Left ventricle myocardium inferior (tissue), 1 donor: ENCODE data around the gene SPAG9. TPM values are rescaled to one million over a fixed set of nuclear protein-coding genes. Genes with fewer than 3 reads are reported as not detected.

Source experiments
- DNase-seq: peaks from one replicate; pipeline ENCODE4 v3.0.0-alpha.2; 2020
- H3K27ac ChIP-seq: fragments of 200-600 bp; replicated peaks from 2 replicates; pipeline ENCODE4 v1.8.0; 2021
- H3K27me3 ChIP-seq: fragments of 200-600 bp; 2 replicates; pipeline ENCODE4 v1.8.0; 2021; ENCODE audit warnings: low read depth
- H3K36me3 ChIP-seq: fragments of 200-600 bp; 2 replicates; pipeline ENCODE4 v1.8.0; 2021
- H3K4me1 ChIP-seq: fragments of 200-600 bp; 2 replicates; pipeline ENCODE4 v1.8.0; 2021
- H3K4me3 ChIP-seq: fragments of 200-600 bp; 2 replicates; pipeline ENCODE4 v1.8.0; 2021; ENCODE audit warnings: mild to moderate bottlenecking, moderate library complexity
- H3K9me3 ChIP-seq: fragments of 200-600 bp; replicated peaks from 2 replicates; pipeline ENCODE4 v1.8.0; 2021
- intact Hi-C: fragments of 100-400 bp; cut with micrococcal nuclease; formaldehyde crosslinking; loops from one replicate; pipeline ENCODE4 v1.11.0; 2022
- long read RNA-seq: library from polyadenylated mRNA; unstranded; transcript quantifications from one replicate; pipeline ENCODE4 v2.0.0, GENCODE V29; 2021
- total RNA-seq: library from RNA; stranded (reverse); fragmentation: NEBNext Ultra II Directional; extraction: Animal tissue kit (Norgen Biotek cat#: 25700); gene quantifications from one replicate; pipeline ENCODE4 v1.2.1, GENCODE V29; 2021
- TF ChIP-seq, protein P1 (sequence below): fragments of 200-600 bp; IDR thresholded peaks from 2 replicates; pipeline ENCODE4 v1.8.0; 2021; ENCODE audit warnings: antibody characterized with exemption, mild to moderate bottlenecking, borderline replicate concordance
- donor health status: DM: no; HTN: yes; CAD: no; lungs with severe emphysema.

The SPAG9 gene
- 43.8 TPM for total RNA-seq
- long read RNA-seq, full-length matches to known transcripts, result 1 of 28 reads
- long read RNA-seq, partial matches to known transcripts, result 19 of 28 reads
- long read RNA-seq, other reads (novel, unspliced or antisense), result 8 of 28 reads

GRCh38 chr17:51120739-51121619, at the start of gene SPAG9:
Gene SPAG9, minus strand, starts transcription at chr17:51120868. Its CDS starts 212 bp downstream, at chr17:51120656.
- Histone ChIP-seq H3K9me3 (no peaks in the 10 kb centered on the region), H3K36me3 (no peaks in the 10 kb centered on the region), H3K4me1 (peaks cover 62% of the 10 kb centered on the region), H3K4me3 (peak within 1 kb of the TSS; percentile 96), H3K27me3 (no peaks in the 10 kb centered on the region), H3K27ac (peak within 1 kb of the TSS; percentile 100)
- intact Hi-C loops, result no loop called here
- TF ChIP-seq, protein P1, sequence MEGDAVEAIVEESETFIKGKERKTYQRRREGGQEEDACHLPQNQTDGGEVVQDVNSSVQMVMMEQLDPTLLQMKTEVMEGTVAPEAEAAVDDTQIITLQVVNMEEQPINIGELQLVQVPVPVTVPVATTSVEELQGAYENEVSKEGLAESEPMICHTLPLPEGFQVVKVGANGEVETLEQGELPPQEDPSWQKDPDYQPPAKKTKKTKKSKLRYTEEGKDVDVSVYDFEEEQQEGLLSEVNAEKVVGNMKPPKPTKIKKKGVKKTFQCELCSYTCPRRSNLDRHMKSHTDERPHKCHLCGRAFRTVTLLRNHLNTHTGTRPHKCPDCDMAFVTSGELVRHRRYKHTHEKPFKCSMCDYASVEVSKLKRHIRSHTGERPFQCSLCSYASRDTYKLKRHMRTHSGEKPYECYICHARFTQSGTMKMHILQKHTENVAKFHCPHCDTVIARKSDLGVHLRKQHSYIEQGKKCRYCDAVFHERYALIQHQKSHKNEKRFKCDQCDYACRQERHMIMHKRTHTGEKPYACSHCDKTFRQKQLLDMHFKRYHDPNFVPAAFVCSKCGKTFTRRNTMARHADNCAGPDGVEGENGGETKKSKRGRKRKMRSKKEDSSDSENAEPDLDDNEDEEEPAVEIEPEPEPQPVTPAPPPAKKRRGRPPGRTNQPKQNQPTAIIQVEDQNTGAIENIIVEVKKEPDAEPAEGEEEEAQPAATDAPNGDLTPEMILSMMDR, result no peak
- peak; percentile 97 for DNase-seq

DNA sequence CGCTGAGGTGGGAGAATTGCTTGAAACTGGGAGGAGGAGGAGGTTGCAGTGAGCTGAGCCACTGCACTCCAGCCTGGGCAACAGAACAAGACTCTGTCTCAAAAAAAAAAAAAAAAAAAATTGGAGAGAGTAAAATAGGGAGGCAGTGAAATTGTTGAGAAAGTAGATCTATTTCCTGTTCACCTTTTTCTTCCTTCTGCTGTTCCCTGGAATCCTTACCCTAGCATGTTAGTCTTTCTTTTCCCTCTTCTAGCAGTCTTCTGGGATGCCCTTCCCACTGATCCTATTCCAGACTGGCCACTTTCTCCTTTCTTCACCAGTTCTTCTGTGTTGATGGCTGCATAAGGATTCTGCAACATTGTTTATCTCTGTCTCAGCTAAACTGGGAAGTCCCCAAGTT, 48.7 kb upstream of the SPAG9 start:
- no peak overlapping the region for H3K4me3 ChIP-seq
- H3K27ac ChIP-seq, result no peak overlapping the region
- H3K4me1 ChIP-seq, result peaks cover 26% of the 10 kb centered on the region
- no peak for DNase-seq
- peaks cover 58% of the 10 kb centered on the region for H3K36me3 ChIP-seq
- no peaks in the 10 kb centered on the region for H3K9me3 ChIP-seq
- intact Hi-C loops, result no loop called here
- no peaks in the 10 kb centered on the region for H3K27me3 ChIP-seq
- TF ChIP-seq, protein P1, result no peak

- intact Hi-C loops, result no loop called here
- peak; percentile 43 for DNase-seq
Observed at GRCh38 chr17:51166987-51167931, 46.6 kb upstream of the SPAG9 start.

DNA sequence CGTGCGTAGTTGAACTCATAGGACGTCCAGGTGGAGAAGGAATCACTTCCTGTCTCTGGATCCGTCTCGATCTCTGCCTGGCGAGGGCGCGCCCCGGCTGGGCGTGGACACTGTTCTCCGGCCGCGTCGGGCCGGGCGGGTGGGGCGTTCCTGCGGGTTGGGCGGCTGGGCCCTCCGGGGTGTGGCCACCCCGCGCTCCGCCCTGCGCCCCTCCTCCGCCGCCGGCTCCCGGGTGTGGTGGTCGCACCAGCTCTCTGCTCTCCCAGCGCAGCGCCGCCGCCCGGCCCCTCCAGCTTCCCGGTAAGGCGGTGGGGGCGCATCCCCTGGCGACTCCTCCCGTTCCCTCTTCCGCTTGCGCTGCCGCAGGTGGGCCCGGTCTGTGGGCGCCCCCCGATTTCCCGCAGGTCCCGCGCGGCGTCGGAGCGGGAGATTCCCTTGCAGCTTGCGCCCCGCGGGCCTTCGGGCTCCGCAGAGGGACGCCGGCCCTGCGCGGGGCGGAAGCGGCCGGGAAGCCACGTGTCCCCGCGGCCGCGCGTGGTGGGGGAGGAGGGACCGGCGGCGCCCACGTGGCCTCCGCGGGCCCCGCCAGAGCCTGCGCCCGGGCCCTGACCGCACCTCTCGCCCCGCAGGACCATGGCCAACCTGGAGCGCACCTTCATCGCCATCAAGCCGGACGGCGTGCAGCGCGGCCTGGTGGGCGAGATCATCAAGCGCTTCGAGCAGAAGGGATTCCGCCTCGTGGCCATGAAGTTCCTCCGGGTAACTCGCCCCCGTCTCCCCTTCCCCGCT, 45.7 kb upstream of the SPAG9 start, which contains the start of gene NME2:
Gene NME2 (plus strand): TSS at position 214 of the 789 bp plus-strand sequence. CDS start 420 bp downstream, at position 634.
- H3K9me3 ChIP-seq, result no peaks in the 10 kb centered on the region
- H3K36me3 ChIP-seq, result peaks cover 42% of the 10 kb centered on the region
- peaks cover 26% of the 10 kb centered on the region for H3K4me1 ChIP-seq
- peak; percentile 91 for DNase-seq
- TF ChIP-seq, protein P1, result no peak
- peak within 1 kb of the TSS; percentile 97 for H3K27ac ChIP-seq
- peak within 1 kb of the TSS; percentile 99 for H3K4me3 ChIP-seq
- H3K27me3 ChIP-seq, result no peaks in the 10 kb centered on the region
- intact Hi-C loops, result no loop called here

More at GRCh38 chr17:51166987-51167931, 46.6 kb upstream of the SPAG9 start:
- Histone ChIP-seq H3K27me3 (no peaks in the 10 kb centered on the region), H3K36me3 (peaks cover 43% of the 10 kb centered on the region), H3K4me1 (peaks cover 26% of the 10 kb centered on the region), H3K4me3 (peak overlapping the region; percentile 99), H3K27ac (peak overlapping the region; percentile 97), H3K9me3 (no peaks in the 10 kb centered on the region)
- TF ChIP-seq, protein P1, result peak; percentile 70
